Osteocyte (in vitro differentiated cells): ENCODE data around the gene SOX4. TPM values are rescaled to one million over a fixed set of nuclear protein-coding genes. Genes with fewer than 3 reads are reported as not detected.
A peak's percentile ranks its signal among the peaks of the same experiment; 100 is the strongest.

Source experiments
- DNase-seq: peaks from one replicate; pipeline ENCODE4 v3.0.0; 2021; ENCODE audit warnings: mixed read lengths; ENCODE audit not compliant: unreplicated experiment; ENCODE audit errors: extremely low spot score
- H3K27ac Mint-ChIP-seq: one replicate; pipeline ENCODE4 v1.8.0; 2021; ENCODE audit warnings: mild to moderate bottlenecking, mixed read lengths; ENCODE audit not compliant: unreplicated experiment
- H3K27me3 Mint-ChIP-seq: one replicate; pipeline ENCODE4 v1.8.0; 2021; ENCODE audit warnings: mixed read lengths; ENCODE audit not compliant: unreplicated experiment
- H3K36me3 Mint-ChIP-seq: one replicate; pipeline ENCODE4 v1.8.0; 2021; ENCODE audit warnings: mixed read lengths; ENCODE audit not compliant: unreplicated experiment
- H3K4me1 Mint-ChIP-seq: one replicate; pipeline ENCODE4 v1.8.0; 2021; ENCODE audit warnings: mixed read lengths; ENCODE audit not compliant: unreplicated experiment
- H3K4me3 Mint-ChIP-seq: one replicate; pipeline ENCODE4 v1.8.0; 2021; ENCODE audit warnings: mild to moderate bottlenecking, moderate library complexity, mixed read lengths; ENCODE audit not compliant: unreplicated experiment
- H3K9me3 Mint-ChIP-seq: one replicate; pipeline ENCODE4 v1.8.0; 2021; ENCODE audit warnings: mixed read lengths; ENCODE audit not compliant: unreplicated experiment
- total RNA-seq: library from RNA; stranded (reverse); gene quantifications from 2 replicates; pipeline ENCODE4 v1.2.1, GENCODE V29; 2021
- TF ChIP-seq, protein P1 (sequence below): fragments of 200-600 bp; sonication (generic); IDR thresholded peaks from 2 replicates; pipeline ENCODE4 v1.5.0; 2021; ENCODE audit warnings: antibody characterized with exemption, mild to moderate bottlenecking, moderate library complexity

Gene SOX4
- total RNA-seq, 1 donor from 2014 or later, result 110 TPM

GRCh38 chr6:21588481-21589351 lies 4.8 kb upstream of the SOX4 start:
- Mint-ChIP-seq H3K9me3 (peaks cover 4% of the 10 kb centered on the region), H3K4me3 (peak overlapping the region; percentile 95), H3K27ac (peak overlapping the region; percentile 93), H3K27me3 (no peaks in the 10 kb centered on the region), H3K36me3 (no peaks in the 10 kb centered on the region), H3K4me1 (peaks cover 19% of the 10 kb centered on the region)
- TF ChIP-seq, protein P1, sequence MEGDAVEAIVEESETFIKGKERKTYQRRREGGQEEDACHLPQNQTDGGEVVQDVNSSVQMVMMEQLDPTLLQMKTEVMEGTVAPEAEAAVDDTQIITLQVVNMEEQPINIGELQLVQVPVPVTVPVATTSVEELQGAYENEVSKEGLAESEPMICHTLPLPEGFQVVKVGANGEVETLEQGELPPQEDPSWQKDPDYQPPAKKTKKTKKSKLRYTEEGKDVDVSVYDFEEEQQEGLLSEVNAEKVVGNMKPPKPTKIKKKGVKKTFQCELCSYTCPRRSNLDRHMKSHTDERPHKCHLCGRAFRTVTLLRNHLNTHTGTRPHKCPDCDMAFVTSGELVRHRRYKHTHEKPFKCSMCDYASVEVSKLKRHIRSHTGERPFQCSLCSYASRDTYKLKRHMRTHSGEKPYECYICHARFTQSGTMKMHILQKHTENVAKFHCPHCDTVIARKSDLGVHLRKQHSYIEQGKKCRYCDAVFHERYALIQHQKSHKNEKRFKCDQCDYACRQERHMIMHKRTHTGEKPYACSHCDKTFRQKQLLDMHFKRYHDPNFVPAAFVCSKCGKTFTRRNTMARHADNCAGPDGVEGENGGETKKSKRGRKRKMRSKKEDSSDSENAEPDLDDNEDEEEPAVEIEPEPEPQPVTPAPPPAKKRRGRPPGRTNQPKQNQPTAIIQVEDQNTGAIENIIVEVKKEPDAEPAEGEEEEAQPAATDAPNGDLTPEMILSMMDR, result no peak
- DNase-seq, result no peak

- peak; percentile 95 for DNase-seq
- TF ChIP-seq, protein P1, result peak; percentile 99
- Mint-ChIP-seq H3K36me3 (no peaks in the 10 kb centered on the region), H3K9me3 (no peaks in the 10 kb centered on the region), H3K4me3 (peak overlapping the region; percentile 95), H3K27me3 (no peaks in the 10 kb centered on the region), H3K27ac (peak overlapping the region; percentile 93), H3K4me1 (peaks cover 19% of the 10 kb centered on the region)
Measured at GRCh38 chr6:21589352-21590345, 3.9 kb upstream of the SOX4 start.

DNA sequence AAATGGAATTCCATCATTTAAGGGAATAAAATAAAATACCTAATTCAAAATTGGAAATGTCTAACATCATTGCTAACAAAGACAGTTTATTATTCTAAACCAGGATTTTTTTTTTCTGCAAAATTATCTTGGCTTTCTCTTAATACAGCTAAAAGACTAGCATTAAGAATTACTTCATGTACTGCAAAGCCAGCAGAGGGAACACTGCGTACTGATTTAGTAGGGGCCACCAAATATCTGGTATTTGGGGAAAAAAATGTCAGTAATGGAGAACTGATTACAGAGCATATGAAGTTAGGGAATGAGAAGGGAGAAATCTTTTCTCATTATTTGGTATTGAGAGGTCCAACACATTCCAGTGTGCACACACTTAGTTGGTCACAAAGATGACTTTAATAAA lies 3.2 kb upstream of the SOX4 start:
- H3K4me3 Mint-ChIP-seq, result no peak overlapping the region
- no peak overlapping the region for H3K27ac Mint-ChIP-seq
- peaks cover 19% of the 10 kb centered on the region for H3K4me1 Mint-ChIP-seq
- TF ChIP-seq, protein P1, result peak; percentile 26
- no peaks in the 10 kb centered on the region for H3K27me3 Mint-ChIP-seq
- no peak for DNase-seq
- no peaks in the 10 kb centered on the region for H3K9me3 Mint-ChIP-seq
- no peaks in the 10 kb centered on the region for H3K36me3 Mint-ChIP-seq

GRCh38 chr6:21591446-21591845 lies 2.1 kb upstream of the SOX4 start:
- no peak overlapping the region for H3K27ac Mint-ChIP-seq
- no peaks in the 10 kb centered on the region for H3K27me3 Mint-ChIP-seq
- no peaks in the 10 kb centered on the region for H3K9me3 Mint-ChIP-seq

More at GRCh38 chr6:21591446-21591845, 2.1 kb upstream of the SOX4 start:
- H3K4me3 Mint-ChIP-seq, result no peak overlapping the region
- peaks cover 9% of the 10 kb centered on the region for H3K36me3 Mint-ChIP-seq
- TF ChIP-seq, protein P1, result no peak
- H3K4me1 Mint-ChIP-seq, result peaks cover 17% of the 10 kb centered on the region
- DNase-seq, result no peak
